Gastrocnemius medialis (tissue), 4 donors: ENCODE data around the gene SLC19A2.

ENCODE experiments used
- POLR2A ChIP-seq, 2 donors: fragments of 450-650 bp; IDR thresholded peaks; one replicate each; pipeline ENCODE4 v1.6.1; 2017; ENCODE audit warnings: antibody characterized with exemption in 2 of 2, mild to moderate bottlenecking in 2 of 2, moderate library complexity in 2 of 2
- TF ChIP-seq, protein P1 (sequence below), 5 experiments: fragments of 450-650 bp in 3 of 5; fragments of 200-600 bp in 2 of 5; sonication (generic) in 2 of 5; IDR thresholded peaks in 4 of 5; conservative IDR thresholded peaks in 1 of 5; 1 replicate in 4 of 5; 2 replicates in 1 of 5; pipeline ENCODE4 v1.5.1; 2016 to 2019; ENCODE audit warnings: antibody characterized with exemption in 5 of 5, mild to moderate bottlenecking in 3 of 5, moderate library complexity in 3 of 5

- TF ChIP-seq, protein P1, sequence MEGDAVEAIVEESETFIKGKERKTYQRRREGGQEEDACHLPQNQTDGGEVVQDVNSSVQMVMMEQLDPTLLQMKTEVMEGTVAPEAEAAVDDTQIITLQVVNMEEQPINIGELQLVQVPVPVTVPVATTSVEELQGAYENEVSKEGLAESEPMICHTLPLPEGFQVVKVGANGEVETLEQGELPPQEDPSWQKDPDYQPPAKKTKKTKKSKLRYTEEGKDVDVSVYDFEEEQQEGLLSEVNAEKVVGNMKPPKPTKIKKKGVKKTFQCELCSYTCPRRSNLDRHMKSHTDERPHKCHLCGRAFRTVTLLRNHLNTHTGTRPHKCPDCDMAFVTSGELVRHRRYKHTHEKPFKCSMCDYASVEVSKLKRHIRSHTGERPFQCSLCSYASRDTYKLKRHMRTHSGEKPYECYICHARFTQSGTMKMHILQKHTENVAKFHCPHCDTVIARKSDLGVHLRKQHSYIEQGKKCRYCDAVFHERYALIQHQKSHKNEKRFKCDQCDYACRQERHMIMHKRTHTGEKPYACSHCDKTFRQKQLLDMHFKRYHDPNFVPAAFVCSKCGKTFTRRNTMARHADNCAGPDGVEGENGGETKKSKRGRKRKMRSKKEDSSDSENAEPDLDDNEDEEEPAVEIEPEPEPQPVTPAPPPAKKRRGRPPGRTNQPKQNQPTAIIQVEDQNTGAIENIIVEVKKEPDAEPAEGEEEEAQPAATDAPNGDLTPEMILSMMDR (IDR thresholded peaks at IDR 0.05 in 4 of 5, conservative IDR thresholded peaks at IDR 0.05 in 1 of 5): no peak
- no peak for TF ChIP-seq POLR2A (IDR thresholded peaks at IDR 0.05)
Measured at GRCh38 chr1:169510060-169510459, 24.3 kb upstream of the SLC19A2 start.
